ENCODE measurements around the gene TBC1D10B.

TBC1D10B gene

GRCh38 chr16:30382111-30382881, 12.0 kb upstream of the TBC1D10B start, which contains the start of gene SEPTIN1:
Gene SEPTIN1 (minus strand): TSS chr16:30382561. CDS start chr16:30382542, 19 bp downstream.
- TF ChIP-seq CTCF (IDR thresholded peaks at IDR 0.05; ENCODE audit: control extremely low read depth, extremely low read depth, low read depth, missing control alignments), result no peak
- DNase-seq (ENCODE audit: extremely low spot score), result peak; percentile 73
- ChIA-PET POLR2A (interaction anchor here (0.5 to 2.1 kb wide), 3 partner anchors 11 to 472 kb away, joined by 4 to 9 read pairs (median 4); partner anchors contain the start of gene TBC1D10B), CTCF (interaction anchor here (0.9 to 4.7 kb wide), 9 partner anchors 10 to 48 kb away, joined by 3 to 23 read pairs (median 3); partner anchors contain the start of genes DCTPP1 and ZNF48)

- CTCF ChIA-PET, result interaction anchor here (1.5 to 4.7 kb wide), 4 partner anchors 11 to 48 kb away, joined by 3 to 23 read pairs (median 16); partner anchors contain the start of genes DCTPP1 and ZNF48
- TF ChIP-seq CTCF (IDR thresholded peaks at IDR 0.05; ENCODE audit: control extremely low read depth, extremely low read depth, low read depth, missing control alignments), result no peak
- no peak for DNase-seq (ENCODE audit: extremely low spot score)
- POLR2A ChIA-PET, result interaction anchor here (2.1 kb wide), 1 partner anchor 10 kb away, joined by 9 read pairs; the partner anchor contains the start of gene TBC1D10B
Measured at GRCh38 chr16:30381291-30382041, 11.2 kb upstream of the TBC1D10B start.

- POLR2A ChIA-PET, result no interaction called here
- no peak for TF ChIP-seq CTCF (IDR thresholded peaks at IDR 0.05; ENCODE audit: control extremely low read depth, extremely low read depth, low read depth, missing control alignments)
- CTCF ChIA-PET, result interaction anchor here (1.1 to 4.7 kb wide), 3 partner anchors 10 to 31 kb away, joined by 3 to 23 read pairs (median 5); partner anchors contain the start of gene ZNF48
- no peak for DNase-seq (ENCODE audit: extremely low spot score)
Measured at GRCh38 chr16:30380803-30381208, 10.5 kb upstream of the TBC1D10B start.

- DNase-seq (ENCODE audit: extremely low spot score), result no peak
- ChIA-PET POLR2A (interaction anchor here (1.6 kb wide), 1 partner anchor 9 kb away, joined by 4 read pairs; no protein-coding TSS in a partner anchor), CTCF (interaction anchor here (1.1 to 4.7 kb wide), 4 partner anchors 9 to 31 kb away, joined by 3 to 23 read pairs (median 4); partner anchors contain the start of gene ZNF48)
- no peak for TF ChIP-seq CTCF (IDR thresholded peaks at IDR 0.05; ENCODE audit: control extremely low read depth, extremely low read depth, low read depth, missing control alignments)
Measured at GRCh38 chr16:30380072-30380802, 9.9 kb upstream of the TBC1D10B start.

- ChIA-PET POLR2A (interaction anchor here (0.6 to 1.6 kb wide), 3 partner anchors 8 to 253 kb away, joined by 4 to 6 read pairs (median 4); no protein-coding TSS in a partner anchor), CTCF (interaction anchor here (1.2 to 4.7 kb wide), 3 partner anchors 8 to 31 kb away, joined by 3 to 23 read pairs (median 5); partner anchors contain the start of gene ZNF48)
- DNase-seq (ENCODE audit: extremely low spot score), result no peak
Measured at GRCh38 chr16:30379158-30379783, 9.0 kb upstream of the TBC1D10B start.

More at GRCh38 chr16:30379158-30379783, 9.0 kb upstream of the TBC1D10B start:
- TF ChIP-seq CTCF (IDR thresholded peaks at IDR 0.05; ENCODE audit: control extremely low read depth, extremely low read depth, low read depth, missing control alignments), result no peak

Data from GM10248 (cell line).